H4 (cell line): ENCODE data around the gene PKIG. TPM values are rescaled to one million over a fixed set of nuclear protein-coding genes. Genes with fewer than 3 reads are reported as not detected.

Experiments used
- DNase-seq: peaks from one replicate; pipeline ENCODE4 v3.0.0-alpha.2; 2015; ENCODE audit warnings: low spot score
- total RNA-seq: library from RNA; depleted of rRNA; stranded (reverse); fragments of >200 nt; shearing (Covaris generic); gene quantifications from 2 replicates; pipeline ENCODE4 v1.2.3, GENCODE V29; 2014

Gene PKIG
- total RNA-seq, 1 experiment from 2014 or later: 77.3 TPM

- no peak for DNase-seq
Observed at GRCh38 chr20:44620030-44620429, 37.7 kb downstream of the PKIG start.

GRCh38 chr20:44621325-44621724 is 38.9 kb downstream of the PKIG start:
- DNase-seq: no peak

GRCh38 chr20:44621939-44622338 is 39.6 kb downstream of the PKIG start:
- DNase-seq: no peak

GRCh38 chr20:44622501-44623270 is 40.3 kb downstream of the PKIG start:
- no peak for DNase-seq

GRCh38 chr20:44624152-44624551 is 41.8 kb downstream of the PKIG start:
- DNase-seq: no peak

GRCh38 chr20:44624743-44625271 is 42.4 kb downstream of the PKIG start:
- no peak for DNase-seq

- DNase-seq: no peak
Observed at GRCh38 chr20:44625361-44625760, 43.0 kb downstream of the PKIG start.

GRCh38 chr20:44626278-44626677 is 43.9 kb downstream of the PKIG start:
- no peak for DNase-seq

- DNase-seq: no peak
Observed at GRCh38 chr20:44627364-44628010, 45.1 kb downstream of the PKIG start.

- no peak for DNase-seq
Observed at GRCh38 chr20:44629017-44629385, 46.6 kb downstream of the PKIG start.

- no peak for DNase-seq
Observed at GRCh38 chr20:44629542-44629941, 47.2 kb downstream of the PKIG start.

- no peak for DNase-seq
Observed at GRCh38 chr20:44630297-44630696, 47.9 kb downstream of the PKIG start.

- no peak for DNase-seq
Observed at GRCh38 chr20:44632103-44632752, 49.8 kb downstream of the PKIG start.

GRCh38 chr20:44633187-44633810 is 50.9 kb downstream of the PKIG start:
- no peak for DNase-seq

GRCh38 chr20:44633872-44634600 is 51.7 kb downstream of the PKIG start:
- no peak for DNase-seq

GRCh38 chr20:44635877-44636276 is 53.5 kb downstream of the PKIG start:
- no peak for DNase-seq

- DNase-seq: no peak
Observed at GRCh38 chr20:44637042-44637441, 54.7 kb downstream of the PKIG start.

GRCh38 chr20:44637522-44638372 is 55.4 kb downstream of the PKIG start:
- DNase-seq: no peak

- DNase-seq: no peak
Observed at GRCh38 chr20:44640522-44640921, 58.1 kb downstream of the PKIG start.

- no peak for DNase-seq
Observed at GRCh38 chr20:44641325-44641724, 58.9 kb downstream of the PKIG start.
